ENCODE measurements around the gene ZNF385A.

The ZNF385A gene

DNA sequence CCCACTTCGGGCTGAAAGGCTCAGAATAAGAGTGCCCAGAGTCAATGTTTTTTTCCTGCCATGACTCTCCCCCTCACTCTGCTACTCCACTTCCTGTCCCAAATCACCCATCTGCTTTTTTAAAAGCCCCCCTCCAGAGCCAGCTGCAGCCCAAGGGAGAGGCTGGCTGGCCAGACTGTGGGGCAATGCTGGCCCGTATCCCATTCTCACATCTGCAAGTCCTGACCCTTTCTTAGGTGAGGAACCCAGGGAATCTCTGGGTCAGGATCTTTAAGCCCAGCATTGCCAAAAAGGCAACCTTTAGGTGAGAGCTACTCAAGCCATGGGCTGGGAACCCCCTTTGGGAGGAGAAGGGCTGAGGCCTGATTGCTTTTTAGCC, 36.2 kb upstream of the ZNF385A start:
- no peak for ATAC-seq
- TF ChIP-seq, protein P1, sequence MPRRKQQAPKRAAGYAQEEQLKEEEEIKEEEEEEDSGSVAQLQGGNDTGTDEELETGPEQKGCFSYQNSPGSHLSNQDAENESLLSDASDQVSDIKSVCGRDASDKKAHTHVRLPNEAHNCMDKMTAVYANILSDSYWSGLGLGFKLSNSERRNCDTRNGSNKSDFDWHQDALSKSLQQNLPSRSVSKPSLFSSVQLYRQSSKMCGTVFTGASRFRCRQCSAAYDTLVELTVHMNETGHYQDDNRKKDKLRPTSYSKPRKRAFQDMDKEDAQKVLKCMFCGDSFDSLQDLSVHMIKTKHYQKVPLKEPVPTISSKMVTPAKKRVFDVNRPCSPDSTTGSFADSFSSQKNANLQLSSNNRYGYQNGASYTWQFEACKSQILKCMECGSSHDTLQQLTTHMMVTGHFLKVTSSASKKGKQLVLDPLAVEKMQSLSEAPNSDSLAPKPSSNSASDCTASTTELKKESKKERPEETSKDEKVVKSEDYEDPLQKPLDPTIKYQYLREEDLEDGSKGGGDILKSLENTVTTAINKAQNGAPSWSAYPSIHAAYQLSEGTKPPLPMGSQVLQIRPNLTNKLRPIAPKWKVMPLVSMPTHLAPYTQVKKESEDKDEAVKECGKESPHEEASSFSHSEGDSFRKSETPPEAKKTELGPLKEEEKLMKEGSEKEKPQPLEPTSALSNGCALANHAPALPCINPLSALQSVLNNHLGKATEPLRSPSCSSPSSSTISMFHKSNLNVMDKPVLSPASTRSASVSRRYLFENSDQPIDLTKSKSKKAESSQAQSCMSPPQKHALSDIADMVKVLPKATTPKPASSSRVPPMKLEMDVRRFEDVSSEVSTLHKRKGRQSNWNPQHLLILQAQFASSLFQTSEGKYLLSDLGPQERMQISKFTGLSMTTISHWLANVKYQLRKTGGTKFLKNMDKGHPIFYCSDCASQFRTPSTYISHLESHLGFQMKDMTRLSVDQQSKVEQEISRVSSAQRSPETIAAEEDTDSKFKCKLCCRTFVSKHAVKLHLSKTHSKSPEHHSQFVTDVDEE (CRISPR knock-in tag; IDR thresholded peaks at IDR 0.05) = no peak
- TF ChIP-seq, protein P2, sequence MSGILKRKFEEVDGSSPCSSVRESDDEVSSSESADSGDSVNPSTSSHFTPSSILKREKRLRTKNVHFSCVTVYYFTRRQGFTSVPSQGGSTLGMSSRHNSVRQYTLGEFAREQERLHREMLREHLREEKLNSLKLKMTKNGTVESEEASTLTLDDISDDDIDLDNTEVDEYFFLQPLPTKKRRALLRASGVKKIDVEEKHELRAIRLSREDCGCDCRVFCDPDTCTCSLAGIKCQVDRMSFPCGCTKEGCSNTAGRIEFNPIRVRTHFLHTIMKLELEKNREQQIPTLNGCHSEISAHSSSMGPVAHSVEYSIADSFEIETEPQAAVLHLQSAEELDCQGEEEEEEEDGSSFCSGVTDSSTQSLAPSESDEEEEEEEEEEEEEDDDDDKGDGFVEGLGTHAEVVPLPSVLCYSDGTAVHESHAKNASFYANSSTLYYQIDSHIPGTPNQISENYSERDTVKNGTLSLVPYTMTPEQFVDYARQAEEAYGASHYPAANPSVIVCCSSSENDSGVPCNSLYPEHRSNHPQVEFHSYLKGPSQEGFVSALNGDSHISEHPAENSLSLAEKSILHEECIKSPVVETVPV (CRISPR knock-in tag; IDR thresholded peaks at IDR 0.05) = no peak
- TF ChIP-seq TOX (CRISPR knock-in tag; IDR thresholded peaks at IDR 0.05; ENCODE audit: borderline replicate concordance) (no peak), ZNF565 (CRISPR knock-in tag; conservative IDR thresholded peaks at IDR 0.05; ENCODE audit: low read depth) (no peak), ZNF8 (CRISPR knock-in tag; IDR thresholded peaks at IDR 0.05) (no peak), CSDC2 (CRISPR knock-in tag; IDR thresholded peaks at IDR 0.05) (no peak), OSR1 (CRISPR knock-in tag; IDR thresholded peaks at IDR 0.05) (no peak), ESRRG (CRISPR knock-in tag; IDR thresholded peaks at IDR 0.05) (no peak), BACH2 (CRISPR knock-in tag; IDR thresholded peaks at IDR 0.05; ENCODE audit: borderline replicate concordance) (no peak), GLIS3 (CRISPR knock-in tag; IDR thresholded peaks at IDR 0.05) (no peak), ZC3H10 (CRISPR knock-in tag; IDR thresholded peaks at IDR 0.05) (no peak), ISL1 (CRISPR knock-in tag; IDR thresholded peaks at IDR 0.05) (no peak)
- TF ChIP-seq, protein P3, sequence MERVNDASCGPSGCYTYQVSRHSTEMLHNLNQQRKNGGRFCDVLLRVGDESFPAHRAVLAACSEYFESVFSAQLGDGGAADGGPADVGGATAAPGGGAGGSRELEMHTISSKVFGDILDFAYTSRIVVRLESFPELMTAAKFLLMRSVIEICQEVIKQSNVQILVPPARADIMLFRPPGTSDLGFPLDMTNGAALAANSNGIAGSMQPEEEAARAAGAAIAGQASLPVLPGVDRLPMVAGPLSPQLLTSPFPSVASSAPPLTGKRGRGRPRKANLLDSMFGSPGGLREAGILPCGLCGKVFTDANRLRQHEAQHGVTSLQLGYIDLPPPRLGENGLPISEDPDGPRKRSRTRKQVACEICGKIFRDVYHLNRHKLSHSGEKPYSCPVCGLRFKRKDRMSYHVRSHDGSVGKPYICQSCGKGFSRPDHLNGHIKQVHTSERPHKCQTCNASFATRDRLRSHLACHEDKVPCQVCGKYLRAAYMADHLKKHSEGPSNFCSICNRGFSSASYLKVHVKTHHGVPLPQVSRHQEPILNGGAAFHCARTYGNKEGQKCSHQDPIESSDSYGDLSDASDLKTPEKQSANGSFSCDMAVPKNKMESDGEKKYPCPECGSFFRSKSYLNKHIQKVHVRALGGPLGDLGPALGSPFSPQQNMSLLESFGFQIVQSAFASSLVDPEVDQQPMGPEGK (CRISPR knock-in tag; IDR thresholded peaks at IDR 0.05; ENCODE audit: borderline replicate concordance) = no peak
- TF ChIP-seq, protein P4, sequence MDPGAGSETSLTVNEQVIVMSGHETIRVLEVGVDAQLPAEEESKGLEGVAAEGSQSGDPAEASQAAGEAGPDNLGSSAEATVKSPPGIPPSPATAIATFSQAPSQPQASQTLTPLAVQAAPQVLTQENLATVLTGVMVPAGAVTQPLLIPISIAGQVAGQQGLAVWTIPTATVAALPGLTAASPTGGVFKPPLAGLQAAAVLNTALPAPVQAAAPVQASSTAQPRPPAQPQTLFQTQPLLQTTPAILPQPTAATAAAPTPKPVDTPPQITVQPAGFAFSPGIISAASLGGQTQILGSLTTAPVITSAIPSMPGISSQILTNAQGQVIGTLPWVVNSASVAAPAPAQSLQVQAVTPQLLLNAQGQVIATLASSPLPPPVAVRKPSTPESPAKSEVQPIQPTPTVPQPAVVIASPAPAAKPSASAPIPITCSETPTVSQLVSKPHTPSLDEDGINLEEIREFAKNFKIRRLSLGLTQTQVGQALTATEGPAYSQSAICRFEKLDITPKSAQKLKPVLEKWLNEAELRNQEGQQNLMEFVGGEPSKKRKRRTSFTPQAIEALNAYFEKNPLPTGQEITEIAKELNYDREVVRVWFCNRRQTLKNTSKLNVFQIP (CRISPR knock-in tag; IDR thresholded peaks at IDR 0.05; ENCODE audit: borderline replicate concordance, low read depth) = no peak

DNA sequence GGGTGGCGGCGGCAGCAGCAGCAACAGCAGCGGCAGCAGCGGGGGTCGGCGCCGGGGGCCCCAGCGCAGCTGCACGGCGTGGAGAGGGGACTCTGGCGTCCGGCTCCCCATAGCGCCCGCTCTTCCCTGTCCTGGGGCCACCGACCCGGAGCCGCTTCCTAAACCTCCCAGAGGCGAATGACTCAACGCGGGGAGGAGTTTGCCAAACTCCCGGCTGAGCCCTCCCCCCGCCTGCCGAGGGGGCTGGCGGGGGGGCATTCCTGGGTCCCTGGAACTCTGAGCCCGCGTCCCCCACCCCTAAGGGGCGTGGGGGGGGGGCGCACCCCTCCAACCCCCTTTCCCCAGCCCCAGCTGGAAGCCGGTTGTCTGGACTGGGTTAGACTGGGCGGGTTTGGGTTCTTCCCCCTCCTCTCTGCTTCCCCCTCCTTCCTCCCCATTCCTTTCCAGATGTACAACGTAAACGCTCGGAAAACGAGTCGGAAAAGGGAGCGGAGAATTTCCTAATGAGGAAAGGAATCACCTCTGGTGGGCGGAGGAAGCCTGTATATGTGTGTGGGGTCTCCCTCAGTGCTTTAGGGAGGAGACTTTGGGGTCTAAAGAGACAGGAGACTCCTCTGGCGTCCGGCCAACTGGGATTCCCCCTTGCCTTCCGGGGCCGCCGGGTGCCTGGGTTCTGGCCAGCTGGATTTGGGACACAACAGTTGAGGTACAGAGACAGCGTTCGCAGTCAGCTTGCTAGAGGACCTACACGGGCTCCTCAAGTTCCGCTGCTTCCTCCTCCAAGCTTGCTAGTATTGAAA, 34.8 kb upstream of the ZNF385A start, which contains the start of gene ITGA5:
Gene ITGA5, minus strand, starts transcription at position 179 of the 800 bp plus-strand sequence. Its CDS starts 68 bp downstream, at position 111.
- peak; percentile 87 for ATAC-seq

More for the DNA sequence above, 34.8 kb upstream of the ZNF385A start, which contains the start of gene ITGA5:
- TF ChIP-seq, protein P4 (CRISPR knock-in tag; IDR thresholded peaks at IDR 0.05; ENCODE audit: borderline replicate concordance, low read depth) = no peak
- TF ChIP-seq, protein P3 (CRISPR knock-in tag; IDR thresholded peaks at IDR 0.05; ENCODE audit: borderline replicate concordance) = peak; percentile 43; the same call in 1 of the 2 replicates

All from SK-N-SH treated with all-trans-retinoic acid at 6 μM for 48 hours (cell line).